ENCODE measurements around the gene C1orf198. TPM values are rescaled to one million over a fixed set of nuclear protein-coding genes. Genes with fewer than 3 reads are reported as not detected.
A peak's percentile ranks its signal among the peaks of the same experiment; 100 is the strongest.

Gene C1orf198
- total and polyA plus RNA-seq, 2 of the 4 experiments (the other 2 are of a cell fraction) = 67.4 to 76.2 TPM

DNA sequence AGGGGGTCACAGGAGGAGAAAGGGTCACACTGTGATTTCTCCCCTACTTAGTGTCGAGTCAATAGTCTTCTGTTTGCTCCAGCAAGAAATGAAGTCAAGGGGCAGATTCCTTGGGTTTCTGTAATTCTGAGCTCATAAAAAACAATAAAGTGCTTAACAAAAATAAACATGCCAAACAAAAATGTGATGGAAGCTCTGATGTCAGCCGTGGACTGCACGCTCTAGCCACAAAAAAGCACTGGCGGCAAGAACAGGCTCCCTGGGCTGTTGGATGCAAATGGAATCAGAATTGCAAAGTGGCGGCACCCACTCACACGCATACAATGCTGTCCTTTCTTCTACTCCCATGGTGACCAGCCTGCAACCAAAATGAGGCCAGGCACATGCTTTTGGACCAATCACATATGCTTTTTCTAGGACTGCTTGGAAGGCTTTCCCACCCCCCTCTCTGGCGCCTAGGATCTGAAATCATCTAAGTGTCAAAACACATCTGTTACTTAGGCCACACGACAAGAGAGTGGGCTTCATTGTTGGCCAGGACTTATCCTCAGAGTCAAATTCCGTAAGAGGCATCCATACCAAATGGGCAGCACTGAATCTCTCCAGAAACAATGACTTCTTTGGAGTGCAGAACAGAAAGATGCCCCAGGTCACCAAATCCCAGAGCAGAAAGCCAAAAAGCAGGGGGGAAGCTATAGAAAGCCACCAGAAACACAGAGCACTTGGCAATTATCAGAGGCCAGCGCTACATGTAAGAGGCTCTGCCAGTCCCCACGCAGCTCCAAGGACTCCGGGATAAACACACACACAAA is 9.2 kb downstream of the C1orf198 start (continued):
- peak; percentile 4; the same call in 1 of the 2 replicates for TF ChIP-seq CEBPB (IDR thresholded peaks at IDR 0.05; ENCODE audit: low read depth, low read length)
- TF ChIP-seq RCOR1 (IDR thresholded peaks at IDR 0.05; ENCODE audit: insufficient replicate concordance, low read length) = peak; percentile 86
- TF ChIP-seq BHLHE40 (IDR thresholded peaks at IDR 0.05; ENCODE audit: low read depth, low read length) = peak; percentile 93

DNA sequence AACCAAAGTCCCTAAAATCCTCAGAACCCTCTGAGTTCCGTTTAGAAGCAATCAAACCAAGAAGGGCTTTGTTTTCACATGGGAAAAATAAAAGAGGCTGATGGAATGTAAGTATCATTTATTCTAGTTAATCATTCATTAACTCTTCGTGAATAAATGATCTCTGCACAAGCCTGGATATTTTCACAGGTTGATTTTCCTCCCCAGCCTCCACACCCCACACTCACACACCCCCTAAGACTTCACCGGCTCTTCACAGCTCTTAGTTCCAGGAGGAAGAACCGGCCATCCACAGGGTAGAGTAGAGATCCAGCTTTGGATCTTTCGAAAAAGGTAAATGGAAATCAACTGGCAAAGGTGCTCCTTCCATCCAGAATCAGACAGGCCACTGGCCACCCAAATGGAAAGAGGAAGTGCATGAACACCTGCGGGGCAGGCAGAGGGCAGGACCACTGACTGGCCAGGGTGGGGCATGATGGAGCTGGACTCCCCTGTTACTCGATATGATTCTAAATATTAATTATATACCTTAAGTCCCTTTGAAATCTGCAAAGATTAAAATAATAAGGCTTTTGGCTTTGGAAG is 10.0 kb downstream of the C1orf198 start:
- Histone ChIP-seq H3K79me1 (ENCODE audit: low read depth in 1 of 2, low read length in 2 of 2) (peaks cover 27 to 89% of the 10 kb centered on the region in 2 experiments), H2AFZ (replicated peaks; ENCODE audit: low read length, poor library complexity) (no peak overlapping the region), H3K56ac (ENCODE audit: extremely low read depth, insufficient read depth, low read length) (peak overlapping the region; percentile 64), H3K9me3 (ENCODE audit: control insufficient read depth, insufficient read depth, low read length) (no peaks in the 10 kb centered on the region), H3K36me3 (ENCODE audit: control insufficient read depth, insufficient read depth, low read length) (peaks cover 17% of the 10 kb centered on the region), H2BK15ac (ENCODE audit: low read depth, low read length) (peak overlapping the region; percentile 58; the same call in 2 of the 3 replicates), H3K9me1 (ENCODE audit: insufficient read depth, low read length) (peaks cover 43% of the 10 kb centered on the region), H3K9ac (ENCODE audit: low read depth, low read length) (peak overlapping the region; percentile 27; the same call in 1 of the 2 replicates), H3K4me2 (ENCODE audit: low read depth, low read length) (peak overlapping the region; percentile 61), H2BK20ac (ENCODE audit: low read depth, low read length) (peak overlapping the region; percentile 76), H3K14ac (replicated peaks; ENCODE audit: low read depth, low read length) (peak overlapping the region; percentile 69; the same call in 1 of the 2 replicates), H3K27ac (ENCODE audit: insufficient read depth, low read length) (peak overlapping the region; percentile 85; the same call in 1 of the 2 replicates), H3K4me1 (ENCODE audit: control insufficient read depth, insufficient read depth, low read length) (peaks cover 43% of the 10 kb centered on the region), H2BK5ac (ENCODE audit: low read depth, low read length, poor library complexity, severe bottlenecking) (peak overlapping the region; percentile 71), H3K4me3 (ENCODE audit: insufficient read depth, low read depth, low read length) (no peak overlapping the region), H4K20me1 (ENCODE audit: insufficient read depth, low read length) (peaks cover 66% of the 10 kb centered on the region), H2AK5ac (ENCODE audit: low read depth, low read length) (peak overlapping the region; percentile 90), H4K91ac (ENCODE audit: insufficient read depth, low read depth, low read length) (peak overlapping the region; percentile 78), H2AK9ac (replicated peaks; ENCODE audit: low read depth, low read length, poor library complexity) (peak overlapping the region; percentile 63), H4K8ac (ENCODE audit: low read depth in 2 of 2, low read length in 2 of 2) (peak overlapping the region; percentile 52 to 53), H2BK120ac (ENCODE audit: low read depth, low read length) (peak overlapping the region; percentile 72), H3K23ac (ENCODE audit: low read depth, low read length) (peak overlapping the region; percentile 78), H3K4ac (ENCODE audit: low read depth, low read length) (peak overlapping the region; percentile 73), H4K5ac (ENCODE audit: low read depth, low read length) (peak overlapping the region; percentile 76), H3K18ac (ENCODE audit: low read depth, low read length) (peak overlapping the region; percentile 61), H3K27me3 (ENCODE audit: control insufficient read depth, insufficient read depth, low read length) (no peaks in the 10 kb centered on the region)
- no TSS peak for BruUV-seq (replicated peaks)
- in situ Hi-C loops (cut with MboI; ENCODE audit: low sequenced_read_pairs) = loop anchor here (25.0 kb wide), 1 partner anchor 771 kb away; no protein-coding TSS in a partner anchor
- dilution Hi-C loops (cut with HindIII; ENCODE audit: low sequenced_read_pairs, unreplicated experiment) = no loop called here
- ChIA-PET POLR2A (ENCODE audit: unreplicated experiment) (no interaction called here), CTCF (interaction anchor here (0.7 to 1.8 kb wide), 3 partner anchors 10 to 60 kb away, joined by 3 to 6 read pairs (median 3); no protein-coding TSS in a partner anchor)
- WGBS, 2 experiments (ENCODE audit: extremely low coverage in 2 of 2, insufficient read length in 1 of 2) = 100% methylated on average over 1 of the region's 7 CpGs; no CpG with 5 or more reads in 1 of the 2 experiments
- intact Hi-C loops (cut with micrococcal nuclease) = no loop called here
- no peak for DNase-seq
- no peak for ATAC-seq (ENCODE audit: low read depth)
- no peak for TF ChIP-seq NFE2L2 (IDR thresholded peaks at IDR 0.05; ENCODE audit: low read depth, low read length)
- no peak for TF ChIP-seq BHLHE40 (IDR thresholded peaks at IDR 0.05; ENCODE audit: low read depth, low read length)
- TF ChIP-seq CTCF (conservative IDR thresholded peaks at IDR 0.05; ENCODE audit: low read depth, low read length) = no peak
- TF ChIP-seq ELK1 (IDR thresholded peaks at IDR 0.05; ENCODE audit: borderline replicate concordance, low read depth, low read length) = no peak
- no peak for TF ChIP-seq MAFK (IDR thresholded peaks at IDR 0.05; ENCODE audit: low read depth, low read length)
- no peak for TF ChIP-seq CHD1 (IDR thresholded peaks at IDR 0.05; ENCODE audit: low read depth, low read length)
- TF ChIP-seq MAZ (IDR thresholded peaks at IDR 0.05; ENCODE audit: borderline replicate concordance, low read depth, low read length) = no peak
- TF ChIP-seq POLR2A (IDR thresholded peaks at IDR 0.05; ENCODE audit: low read depth, low read length) = no peak

All from IMR-90 (cell line).